Lower lobe of right lung (tissue), 2 donors: ENCODE data around the gene VKORC1. TPM values are rescaled to one million over a fixed set of nuclear protein-coding genes. Genes with fewer than 3 reads are reported as not detected.
"Not testable (repeated sequence)": the region's sequence is repeated elsewhere in the genome, so short reads cannot be mapped to it uniquely, and the experiment has no call there.

Source experiments
- ATAC-seq, 2 donors: fragments of 200-7000 bp; cut with Tn5 transposase; one replicate each; pipeline ENCODE4 v1.9.1; 2020 to 2022; ENCODE audit warnings: mild to moderate bottlenecking in 2 of 2, moderate library complexity in 2 of 2
- DNase-seq: peaks from one replicate; pipeline ENCODE4 v3.0.0-alpha.2; 2020
- H3K27ac ChIP-seq: fragments of 200-600 bp; one replicate; pipeline ENCODE4 v1.8.0; 2022
- H3K27me3 ChIP-seq: fragments of 200-600 bp; one replicate; pipeline ENCODE4 v1.8.0; 2022; ENCODE audit warnings: low read depth
- H3K36me3 ChIP-seq: fragments of 200-600 bp; one replicate; pipeline ENCODE4 v1.8.0; 2022; ENCODE audit warnings: mild to moderate bottlenecking
- H3K4me1 ChIP-seq: fragments of 200-600 bp; one replicate; pipeline ENCODE4 v1.8.0; 2022
- H3K4me3 ChIP-seq: fragments of 200-600 bp; one replicate; pipeline ENCODE4 v1.8.0; 2022; ENCODE audit warnings: mild to moderate bottlenecking
- H3K9me3 ChIP-seq: fragments of 200-600 bp; one replicate; pipeline ENCODE4 v1.8.0; 2022
- CTCF ChIP-seq: fragments of 200-600 bp; IDR thresholded peaks from one replicate; pipeline ENCODE4 v1.8.0; 2022; ENCODE audit warnings: antibody characterized with exemption, mild to moderate bottlenecking
- intact Hi-C: fragments of 100-400 bp; cut with DNase I; formaldehyde crosslinking; loops from one replicate; pipeline ENCODE4 v1.11.0; 2022
- total RNA-seq: library from RNA; stranded (reverse); fragmentation: NEBNext Ultra II Directional; extraction: Animal tissue kit (Norgen Biotek cat#: 25700); gene quantifications from one replicate; pipeline ENCODE4 v1.2.1, GENCODE V29; 2021
- donor health status: DM: no; HTN: yes; CAD: no; lungs with severe emphysema.

Gene VKORC1
- total RNA-seq, 1 donor from 2014 or later, result 65.6 TPM

DNA sequence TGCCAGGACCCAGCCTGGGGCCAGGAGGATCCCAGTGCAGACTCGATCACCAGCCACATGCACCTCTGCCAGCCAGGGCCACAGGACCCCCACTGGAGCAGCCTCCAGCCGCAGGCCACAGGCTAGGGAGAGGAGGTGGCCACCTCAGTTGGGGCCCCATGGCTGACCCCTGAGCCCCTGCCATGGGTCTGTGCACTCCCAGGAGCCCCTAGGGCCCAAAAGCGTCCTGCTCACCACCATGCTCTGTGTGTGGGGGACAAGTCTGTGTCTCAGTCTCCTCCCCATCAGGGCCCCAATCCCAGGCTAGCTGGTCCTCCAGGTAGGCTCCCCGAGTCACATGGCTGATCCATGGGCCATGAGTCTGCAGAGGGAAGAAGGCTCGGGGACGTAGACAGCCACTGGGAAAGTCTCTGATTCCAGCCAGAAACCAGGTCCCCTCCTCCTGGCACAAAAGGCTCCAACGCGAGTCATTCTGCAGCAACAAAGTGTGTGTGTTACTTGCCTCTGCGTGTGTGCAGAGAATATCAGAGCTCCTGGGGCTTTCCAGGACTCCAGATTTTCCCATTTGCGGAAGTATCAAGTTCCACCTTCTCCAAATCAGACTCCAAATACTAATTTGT lies 47.0 kb upstream of the VKORC1 start:
- intact Hi-C loops, result no loop called here
- Histone ChIP-seq H3K4me3 (peak overlapping the region; percentile 40), H3K36me3 (no peaks in the 10 kb centered on the region), H3K27me3 (no peaks in the 10 kb centered on the region), H3K4me1 (peaks cover 41% of the 10 kb centered on the region), H3K9me3 (no peaks in the 10 kb centered on the region), H3K27ac (peak overlapping the region; percentile 86)
- TF ChIP-seq CTCF, result no peak
- ATAC-seq (peak in 1 of 2 donors; percentile 0), DNase-seq (no peak)

DNA sequence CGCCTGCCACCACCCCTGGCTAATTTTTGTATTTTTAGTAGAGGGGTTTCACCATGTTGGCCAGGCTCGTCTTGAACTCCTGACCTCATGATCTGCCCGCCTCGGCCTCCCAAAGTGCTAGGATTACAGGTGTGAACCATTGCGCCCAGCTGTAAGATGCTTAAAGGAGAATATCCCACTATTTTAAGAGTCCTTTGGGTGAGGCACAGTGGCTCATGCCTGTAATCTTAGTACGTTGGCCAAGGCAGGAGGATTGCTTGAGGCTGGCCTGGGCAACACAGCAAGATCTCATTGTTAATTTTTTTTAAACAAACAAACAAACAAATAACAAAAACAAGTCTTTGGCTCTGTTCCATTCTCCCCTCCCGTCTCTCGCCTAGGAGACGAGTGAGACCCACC lies 46.5 kb upstream of the VKORC1 start:
- ATAC-seq, H3K4me3 ChIP-seq, H3K9me3 ChIP-seq, intact Hi-C loops, H3K36me3 ChIP-seq, H3K27me3 ChIP-seq, DNase-seq: not testable (repeated sequence)
- Histone ChIP-seq H3K27ac (peak overlapping the region; percentile 86), H3K4me1 (peaks cover 44% of the 10 kb centered on the region)

DNA sequence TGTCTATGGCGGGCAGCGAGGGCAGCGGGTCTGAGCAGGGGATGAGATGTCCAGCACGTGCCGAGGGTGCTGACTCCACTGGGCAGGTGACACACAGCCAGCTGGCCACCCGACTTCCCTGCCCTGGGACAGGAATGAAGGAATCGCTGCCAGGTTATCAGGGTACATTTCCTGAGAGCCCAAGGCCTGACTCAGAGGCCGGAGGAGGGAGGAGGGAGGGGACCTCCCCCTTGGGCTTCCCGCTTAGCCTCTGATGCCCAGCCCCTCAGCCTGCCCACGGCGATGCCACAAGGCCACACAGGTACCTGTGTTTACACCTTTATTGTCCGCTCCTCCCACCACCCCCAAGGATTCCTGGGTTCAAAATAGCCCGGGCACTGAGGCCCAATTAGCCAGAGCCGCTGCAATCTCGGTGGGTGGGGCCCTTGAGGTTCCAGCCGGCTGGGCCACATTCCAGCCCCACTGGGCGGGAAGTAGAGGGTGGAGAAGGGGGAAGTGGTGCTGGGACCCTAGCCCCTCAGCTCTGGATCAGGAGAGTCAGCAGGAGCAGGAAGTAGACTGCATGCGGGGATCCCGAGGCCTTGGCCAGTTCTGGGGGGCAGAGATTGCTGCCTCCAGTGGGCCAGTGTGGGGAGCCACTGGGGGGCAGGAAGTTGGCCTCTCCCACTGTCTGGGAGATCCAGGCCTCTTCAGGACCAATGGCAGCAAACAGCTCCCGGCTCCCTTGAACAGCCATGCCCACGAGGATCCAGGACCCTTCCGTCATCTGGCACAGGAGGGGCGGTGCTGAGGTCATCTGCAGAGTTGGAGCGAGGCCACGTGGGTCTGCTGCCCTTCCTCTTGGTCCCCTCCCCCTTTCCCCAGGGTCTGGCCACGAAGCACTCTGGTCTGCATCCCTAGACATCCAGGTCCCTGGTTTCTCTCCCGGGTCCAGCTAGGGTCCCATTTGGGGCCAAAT lies 44.3 kb upstream of the VKORC1 start:
- no peak for TF ChIP-seq CTCF
- peak overlapping the region; percentile 86 for H3K27ac ChIP-seq

GRCh38 chr16:31136822-31137499 lies 42.4 kb upstream of the VKORC1 start:
- ATAC-seq, result not testable (repeated sequence)

More for the DNA sequence above, 44.3 kb upstream of the VKORC1 start:
- peak overlapping the region; percentile 21 for H3K4me3 ChIP-seq
- no peaks in the 10 kb centered on the region for H3K9me3 ChIP-seq
- H3K27me3 ChIP-seq, result no peaks in the 10 kb centered on the region
- ATAC-seq (peak; percentile 60 to 63), DNase-seq (peak; percentile 89)
- H3K4me1 ChIP-seq, result peaks cover 46% of the 10 kb centered on the region
- H3K36me3 ChIP-seq, result no peaks in the 10 kb centered on the region
- intact Hi-C loops, result no loop called here

GRCh38 chr16:31136287-31136662 lies 41.7 kb upstream of the VKORC1 start:
- peaks cover 49% of the 10 kb centered on the region for H3K4me1 ChIP-seq
- H3K27me3 ChIP-seq, result no peaks in the 10 kb centered on the region
- H3K36me3 ChIP-seq, result peaks cover 15% of the 10 kb centered on the region
- H3K27ac ChIP-seq, result no peak overlapping the region
- ATAC-seq, result no peak
- no peak overlapping the region for H3K4me3 ChIP-seq
- H3K9me3 ChIP-seq, result no peaks in the 10 kb centered on the region
- TF ChIP-seq CTCF, result no peak
- DNase-seq, result no peak
- intact Hi-C loops, result no loop called here

More at GRCh38 chr16:31136822-31137499, 42.4 kb upstream of the VKORC1 start:
- H3K4me1 ChIP-seq, result peaks cover 49% of the 10 kb centered on the region
- H3K27ac ChIP-seq, DNase-seq, H3K4me3 ChIP-seq, H3K27me3 ChIP-seq, H3K9me3 ChIP-seq, intact Hi-C loops, H3K36me3 ChIP-seq: not testable (repeated sequence)

GRCh38 chr16:31135535-31136286 lies 41.1 kb upstream of the VKORC1 start, which contains the start of gene PRSS8:
Gene PRSS8 (minus strand): TSS chr16:31135727. CDS start chr16:31135498, 229 bp downstream.
- Histone ChIP-seq H3K36me3 (peaks cover 21% of the 10 kb centered on the region), H3K4me1 (peaks cover 47% of the 10 kb centered on the region), H3K9me3 (no peaks in the 10 kb centered on the region), H3K27ac (peak within 1 kb of the TSS; percentile 88), H3K27me3 (no peaks in the 10 kb centered on the region), H3K4me3 (peak within 1 kb of the TSS; percentile 54)
- ATAC-seq, result peak; percentile 70 to 72
- intact Hi-C loops, result no loop called here
- DNase-seq, result peak; percentile 92
- no peak for TF ChIP-seq CTCF
